ENCODE data around the gene GRHL1. TPM values are rescaled to one million over a fixed set of nuclear protein-coding genes. Genes with fewer than 3 reads are reported as not detected.

The GRHL1 gene
- polyA plus RNA-seq, 1 of the 3 experiments (the other 2 are of a cell fraction), result 1.0 TPM

- TF ChIP-seq REST (IDR thresholded peaks at IDR 0.05; ENCODE audit: low read depth, low read length) (no peak), RXRA (IDR thresholded peaks at IDR 0.05; ENCODE audit: borderline replicate concordance, low read depth) (no peak), MXI1 (IDR thresholded peaks at IDR 0.05; ENCODE audit: low read depth, low read length) (no peak), TEAD4 (IDR thresholded peaks at IDR 0.05; ENCODE audit: borderline replicate concordance, insufficient read depth) (no peak), ELF1 (IDR thresholded peaks at IDR 0.05) (no peak), EP300 (IDR thresholded peaks at IDR 0.05; ENCODE audit: borderline replicate concordance in 1 of 2, low read depth in 1 of 2, low read length in 1 of 2) (no peak)
Measured at GRCh38 chr2:9984217-9984739, 32.8 kb downstream of the GRHL1 start (continued).

DNA sequence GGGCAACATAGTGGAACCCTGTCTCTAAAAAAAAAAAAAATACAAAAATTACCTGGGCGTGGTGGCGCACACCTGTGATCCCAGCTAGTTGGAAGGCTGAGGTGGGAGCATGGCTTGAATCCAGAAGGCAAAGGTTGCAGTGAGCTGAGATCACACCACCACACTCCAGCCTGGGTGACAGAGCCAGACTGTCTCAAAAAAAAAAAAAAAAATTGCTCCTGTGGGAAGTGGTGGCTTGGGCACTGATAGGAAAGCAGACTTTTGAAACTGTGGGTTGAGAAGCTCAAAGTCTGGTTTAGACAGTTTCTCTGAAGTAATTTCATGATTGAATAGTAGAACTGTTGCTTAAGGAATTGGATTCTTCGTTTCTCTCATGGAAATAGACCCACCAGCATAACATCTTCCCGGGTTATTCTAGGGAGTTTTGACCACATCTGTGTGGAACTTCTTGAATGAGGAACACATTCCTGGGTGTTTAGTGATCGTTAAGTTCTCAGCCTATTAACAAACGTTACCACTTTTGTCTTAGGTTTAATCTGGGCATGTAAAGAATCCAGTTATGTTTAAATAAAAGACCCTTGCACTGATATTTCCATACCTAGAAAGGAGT, 33.5 kb downstream of the GRHL1 start:
- no peak overlapping the region for H3K9ac ChIP-seq
- no peak overlapping the region for H3K4me2 ChIP-seq
- no peaks in the 10 kb centered on the region for H3K9me2 ChIP-seq
- 71% methylated on average over 6 of the region's 6 CpGs for WGBS (ENCODE audit: low lambda C conversion rate)
- no peak overlapping the region for H2AFZ ChIP-seq (ENCODE audit: low read depth)
- H3K27me3 ChIP-seq (ENCODE audit: insufficient read depth), result no peaks in the 10 kb centered on the region
- no peak for DNase-seq
- no peaks in the 10 kb centered on the region for H3K36me3 ChIP-seq (replicated peaks in 1 of 2; ENCODE audit: control insufficient read depth in 1 of 2, insufficient read depth in 2 of 2, low read length in 1 of 2)
- no peaks in the 10 kb centered on the region for H3K79me2 ChIP-seq (ENCODE audit: insufficient read depth)
- no peak for TF ChIP-seq CTCF (IDR thresholded peaks at IDR 0.05)
- H3K27ac ChIP-seq (ENCODE audit: low read depth in 2 of 2, low read length in 1 of 2), result peak overlapping the region in 1 of 2 experiments; percentile 18; a peak in 1 of 4 replicates
- H3F3A ChIP-seq (replicated peaks; ENCODE audit: insufficient read depth), result peaks cover 26% of the 10 kb centered on the region
- ChIA-PET POLR2A (interaction anchor here (1.0 kb wide), 1 partner anchor 64 kb away, joined by 8 read pairs; no protein-coding TSS in a partner anchor), CTCF (interaction anchor here (0.6 to 10.8 kb wide), 78 partner anchors 9 to 748 kb away, joined by 3 to 357 read pairs (median 5); partner anchors contain the start of genes GRHL1, KLF11 and TAF1B)
- no peaks in the 10 kb centered on the region for H4K20me1 ChIP-seq (ENCODE audit: insufficient read depth)
- H3K9me3 ChIP-seq, result no peaks in the 10 kb centered on the region
- peaks cover 20 to 25% of the 10 kb centered on the region in 2 experiments for H3K4me1 ChIP-seq (ENCODE audit: control insufficient read depth in 1 of 2, insufficient read depth in 2 of 2, low read depth in 1 of 2, low read length in 1 of 2)
- H3K4me3 ChIP-seq (ENCODE audit: low read depth in 2 of 2, low read length in 1 of 2), result no peak overlapping the region

Measured in SK-N-SH (cell line).